Erythroblast (primary cell): ENCODE measurements around the gene OGDH.

Experiments
- GATA1 ChIP-seq: IDR thresholded peaks from 2 replicates; pipeline ENCODE4 v1.6.1; 2011; ENCODE audit warnings: low read depth, mild to moderate bottlenecking, control low read depth, low read length, moderate library complexity
- POLR2A ChIP-seq: IDR thresholded peaks from 2 replicates; pipeline ENCODE4 v1.6.1; 2011; ENCODE audit warnings: mild to moderate bottlenecking, low read length

DNA sequence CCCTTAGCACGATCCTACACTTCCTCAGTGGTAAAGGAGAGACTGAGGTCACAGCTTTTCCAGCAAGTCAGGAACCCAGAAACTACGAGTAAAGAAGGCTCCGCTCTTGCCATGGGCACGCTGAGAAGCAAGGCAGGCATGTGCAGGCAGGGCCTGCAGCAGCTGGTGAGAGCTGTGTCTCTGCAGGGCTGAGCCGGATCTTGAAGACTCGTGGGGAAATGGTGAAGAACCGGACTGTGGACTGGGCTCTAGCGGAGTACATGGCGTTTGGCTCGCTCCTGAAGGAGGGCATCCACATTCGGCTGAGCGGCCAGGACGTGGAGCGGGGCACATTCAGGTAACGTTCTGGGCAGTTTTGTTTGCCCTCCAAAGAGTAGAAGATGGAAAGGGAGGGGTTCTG, 90.3 kb downstream of the OGDH start:
- TF ChIP-seq POLR2A = no peak
- TF ChIP-seq GATA1 = no peak
